OCI-LY3 (cell line): ENCODE data around the gene RTN4RL2.

Experiments used
- EZH2phosphoT487 ChIP-seq: fragments of 200-600 bp; shearing (Covaris generic); IDR thresholded peaks from 2 replicates; pipeline ENCODE4 v1.6.1; 2018; ENCODE audit warnings: antibody characterized with exemption, mixed run types, low read depth
- TF ChIP-seq, protein P1 (sequence below): fragments of 200-600, 300-600 bp; sonication (generic); IDR thresholded peaks from 2 replicates; pipeline ENCODE4 v1.5.1; 2014; ENCODE audit warnings: antibody characterized with exemption, low read length, low read depth

DNA sequence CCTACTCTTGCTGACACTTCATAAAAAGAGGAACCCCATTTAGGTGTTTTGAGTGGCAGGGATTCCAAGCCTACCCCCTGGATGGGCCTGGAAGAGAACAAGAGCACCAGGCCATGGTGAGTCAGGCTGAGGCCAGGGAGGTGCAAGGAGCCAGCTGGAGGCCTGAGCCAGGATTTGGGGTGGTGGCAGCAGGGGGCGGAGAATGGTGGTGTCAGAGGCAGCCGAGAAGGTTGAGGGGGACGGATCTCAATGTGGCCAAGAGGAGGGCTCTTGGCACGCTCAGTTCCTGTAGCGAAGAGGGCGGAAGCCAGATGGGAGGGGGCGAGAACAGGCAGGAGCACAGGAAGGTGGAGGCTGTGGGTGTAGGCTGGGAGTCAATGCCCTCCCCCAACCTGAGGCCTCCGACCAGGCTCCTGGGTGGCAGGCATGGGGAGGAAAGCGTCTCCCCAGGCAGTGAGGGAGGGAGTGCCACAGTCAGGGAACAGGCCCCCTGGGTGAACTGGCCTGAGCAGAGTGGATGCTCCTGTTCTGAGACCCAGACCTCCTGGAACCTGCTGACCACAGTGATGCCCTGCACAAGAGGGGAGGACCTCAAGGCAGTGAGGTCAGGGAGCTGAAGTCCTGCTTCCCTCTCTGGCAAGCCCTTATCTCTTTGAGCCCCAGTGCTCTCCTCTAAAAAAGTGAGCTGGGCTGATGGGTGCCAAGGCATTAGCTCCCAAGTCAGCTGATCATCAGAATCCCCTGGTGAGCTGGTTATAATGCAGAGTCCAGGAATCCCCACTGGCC, 13.9 kb downstream of the RTN4RL2 start:
- TF ChIP-seq, protein P1, sequence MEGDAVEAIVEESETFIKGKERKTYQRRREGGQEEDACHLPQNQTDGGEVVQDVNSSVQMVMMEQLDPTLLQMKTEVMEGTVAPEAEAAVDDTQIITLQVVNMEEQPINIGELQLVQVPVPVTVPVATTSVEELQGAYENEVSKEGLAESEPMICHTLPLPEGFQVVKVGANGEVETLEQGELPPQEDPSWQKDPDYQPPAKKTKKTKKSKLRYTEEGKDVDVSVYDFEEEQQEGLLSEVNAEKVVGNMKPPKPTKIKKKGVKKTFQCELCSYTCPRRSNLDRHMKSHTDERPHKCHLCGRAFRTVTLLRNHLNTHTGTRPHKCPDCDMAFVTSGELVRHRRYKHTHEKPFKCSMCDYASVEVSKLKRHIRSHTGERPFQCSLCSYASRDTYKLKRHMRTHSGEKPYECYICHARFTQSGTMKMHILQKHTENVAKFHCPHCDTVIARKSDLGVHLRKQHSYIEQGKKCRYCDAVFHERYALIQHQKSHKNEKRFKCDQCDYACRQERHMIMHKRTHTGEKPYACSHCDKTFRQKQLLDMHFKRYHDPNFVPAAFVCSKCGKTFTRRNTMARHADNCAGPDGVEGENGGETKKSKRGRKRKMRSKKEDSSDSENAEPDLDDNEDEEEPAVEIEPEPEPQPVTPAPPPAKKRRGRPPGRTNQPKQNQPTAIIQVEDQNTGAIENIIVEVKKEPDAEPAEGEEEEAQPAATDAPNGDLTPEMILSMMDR, result no peak
- TF ChIP-seq EZH2phosphoT487, result no peak
